HL-60 (cell line): Measurements from ENCODE around the gene PASK.
A peak's percentile ranks its signal among the peaks of the same experiment; 100 is the strongest.

Source experiments
- DNase-seq, 2 experiments: peaks; one replicate each; pipeline ENCODE4 v3.0.0-alpha.2; 2010 to 2020; ENCODE audit warnings: low read depth in 1 of 2, low spot score in 1 of 2
- H3K27ac ChIP-seq: fragments of 250-450 bp; sonication (Bioruptor Pico); replicated peaks from 2 replicates; pipeline ENCODE4 v1.5.1; 2020; ENCODE audit warnings: mild to moderate bottlenecking, moderate library complexity
- H3K27me3 ChIP-seq: fragments of 250-450 bp; sonication (Bioruptor Pico); 2 replicates; pipeline ENCODE4 v1.5.1; 2021; ENCODE audit warnings: mild to moderate bottlenecking, moderate library complexity; ENCODE audit not compliant: insufficient read depth, poor library complexity, severe bottlenecking
- H3K4me3 ChIP-seq: replicated peaks from 2 replicates; pipeline ENCODE4 v1.5.1; 2011; ENCODE audit warnings: mild to moderate bottlenecking, control low read depth, low read length; ENCODE audit not compliant: insufficient read depth
- GABPA ChIP-seq: IDR thresholded peaks from 2 replicates; pipeline ENCODE4 v1.6.1; 2012; ENCODE audit warnings: low read depth
- POLR2AphosphoS5 ChIP-seq: IDR thresholded peaks from 2 replicates; pipeline ENCODE4 v1.6.1; 2012; ENCODE audit warnings: low read depth
- SPI1 ChIP-seq: IDR thresholded peaks from 2 replicates; pipeline ENCODE4 v1.6.1; 2012; ENCODE audit warnings: low read depth, mild to moderate bottlenecking, borderline replicate concordance
- TF ChIP-seq, protein P1 (sequence below): IDR thresholded peaks from 2 replicates; pipeline ENCODE4 v1.6.1; 2012; ENCODE audit warnings: low read depth; ENCODE audit not compliant: insufficient replicate concordance
- TF ChIP-seq, protein P2 (sequence below): IDR thresholded peaks from one replicate; pipeline ENCODE4 v1.5.1; 2011; ENCODE audit warnings: low read length, control low read depth, inconsistent platforms; ENCODE audit not compliant: insufficient read depth

The PASK gene

DNA sequence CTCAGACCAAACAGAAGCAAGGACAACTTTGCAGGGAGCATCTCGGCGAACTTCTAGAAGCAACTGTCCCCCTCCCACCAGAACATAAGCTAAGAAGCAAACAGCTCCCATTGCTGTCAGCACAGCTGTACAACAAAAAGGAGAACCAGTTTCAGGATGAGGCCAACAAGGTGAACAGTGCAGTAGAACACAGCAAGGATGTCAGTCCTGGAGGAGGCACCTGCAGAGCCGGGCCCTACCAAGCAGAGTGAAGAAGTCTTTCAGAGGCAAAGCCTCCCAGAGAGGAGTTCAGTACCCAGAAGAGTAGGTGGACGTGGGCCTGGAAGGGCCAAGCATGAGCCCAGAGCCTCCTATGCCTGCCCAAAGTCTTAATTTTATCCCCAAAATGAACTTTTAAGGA, 1.0 kb downstream of the PASK start:
- peak overlapping the region; percentile 93; the same call in 1 of the 2 replicates for H3K4me3 ChIP-seq
- H3K27me3 ChIP-seq, result no peaks in the 10 kb centered on the region
- no peak overlapping the region for H3K27ac ChIP-seq
- TF ChIP-seq, protein P1, sequence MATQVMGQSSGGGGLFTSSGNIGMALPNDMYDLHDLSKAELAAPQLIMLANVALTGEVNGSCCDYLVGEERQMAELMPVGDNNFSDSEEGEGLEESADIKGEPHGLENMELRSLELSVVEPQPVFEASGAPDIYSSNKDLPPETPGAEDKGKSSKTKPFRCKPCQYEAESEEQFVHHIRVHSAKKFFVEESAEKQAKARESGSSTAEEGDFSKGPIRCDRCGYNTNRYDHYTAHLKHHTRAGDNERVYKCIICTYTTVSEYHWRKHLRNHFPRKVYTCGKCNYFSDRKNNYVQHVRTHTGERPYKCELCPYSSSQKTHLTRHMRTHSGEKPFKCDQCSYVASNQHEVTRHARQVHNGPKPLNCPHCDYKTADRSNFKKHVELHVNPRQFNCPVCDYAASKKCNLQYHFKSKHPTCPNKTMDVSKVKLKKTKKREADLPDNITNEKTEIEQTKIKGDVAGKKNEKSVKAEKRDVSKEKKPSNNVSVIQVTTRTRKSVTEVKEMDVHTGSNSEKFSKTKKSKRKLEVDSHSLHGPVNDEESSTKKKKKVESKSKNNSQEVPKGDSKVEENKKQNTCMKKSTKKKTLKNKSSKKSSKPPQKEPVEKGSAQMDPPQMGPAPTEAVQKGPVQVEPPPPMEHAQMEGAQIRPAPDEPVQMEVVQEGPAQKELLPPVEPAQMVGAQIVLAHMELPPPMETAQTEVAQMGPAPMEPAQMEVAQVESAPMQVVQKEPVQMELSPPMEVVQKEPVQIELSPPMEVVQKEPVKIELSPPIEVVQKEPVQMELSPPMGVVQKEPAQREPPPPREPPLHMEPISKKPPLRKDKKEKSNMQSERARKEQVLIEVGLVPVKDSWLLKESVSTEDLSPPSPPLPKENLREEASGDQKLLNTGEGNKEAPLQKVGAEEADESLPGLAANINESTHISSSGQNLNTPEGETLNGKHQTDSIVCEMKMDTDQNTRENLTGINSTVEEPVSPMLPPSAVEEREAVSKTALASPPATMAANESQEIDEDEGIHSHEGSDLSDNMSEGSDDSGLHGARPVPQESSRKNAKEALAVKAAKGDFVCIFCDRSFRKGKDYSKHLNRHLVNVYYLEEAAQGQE, result no peak
- TF ChIP-seq GABPA (no peak), SPI1 (no peak), POLR2AphosphoS5 (no peak)
- TF ChIP-seq, protein P2, sequence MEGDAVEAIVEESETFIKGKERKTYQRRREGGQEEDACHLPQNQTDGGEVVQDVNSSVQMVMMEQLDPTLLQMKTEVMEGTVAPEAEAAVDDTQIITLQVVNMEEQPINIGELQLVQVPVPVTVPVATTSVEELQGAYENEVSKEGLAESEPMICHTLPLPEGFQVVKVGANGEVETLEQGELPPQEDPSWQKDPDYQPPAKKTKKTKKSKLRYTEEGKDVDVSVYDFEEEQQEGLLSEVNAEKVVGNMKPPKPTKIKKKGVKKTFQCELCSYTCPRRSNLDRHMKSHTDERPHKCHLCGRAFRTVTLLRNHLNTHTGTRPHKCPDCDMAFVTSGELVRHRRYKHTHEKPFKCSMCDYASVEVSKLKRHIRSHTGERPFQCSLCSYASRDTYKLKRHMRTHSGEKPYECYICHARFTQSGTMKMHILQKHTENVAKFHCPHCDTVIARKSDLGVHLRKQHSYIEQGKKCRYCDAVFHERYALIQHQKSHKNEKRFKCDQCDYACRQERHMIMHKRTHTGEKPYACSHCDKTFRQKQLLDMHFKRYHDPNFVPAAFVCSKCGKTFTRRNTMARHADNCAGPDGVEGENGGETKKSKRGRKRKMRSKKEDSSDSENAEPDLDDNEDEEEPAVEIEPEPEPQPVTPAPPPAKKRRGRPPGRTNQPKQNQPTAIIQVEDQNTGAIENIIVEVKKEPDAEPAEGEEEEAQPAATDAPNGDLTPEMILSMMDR, result no peak
- peak in 1 of 2 experiments; percentile 27 for DNase-seq

DNA sequence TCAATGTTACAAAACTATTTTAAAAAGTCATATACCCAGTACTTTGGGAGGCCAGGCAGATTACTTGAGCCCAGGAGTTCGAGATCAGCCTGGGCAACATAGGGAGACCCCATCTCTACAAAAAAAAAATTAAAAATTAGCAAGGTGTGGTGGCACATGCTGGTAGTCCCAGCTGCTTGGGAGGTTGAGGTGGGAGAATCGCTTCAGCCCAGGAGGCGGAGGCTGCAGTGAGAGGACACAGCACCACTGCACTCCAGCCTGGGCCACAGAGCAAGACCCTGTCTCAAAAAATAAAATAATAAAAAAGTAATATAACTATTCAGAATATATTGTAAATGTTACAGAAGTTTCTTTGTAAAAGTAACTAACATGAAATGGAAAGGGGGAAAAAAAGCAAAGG, 1.9 kb downstream of the PASK start:
- no peak for DNase-seq
- H3K4me3 ChIP-seq, result no peak overlapping the region
- H3K27me3 ChIP-seq, result no peaks in the 10 kb centered on the region
- TF ChIP-seq, protein P1, result no peak
- H3K27ac ChIP-seq, result no peak overlapping the region

DNA sequence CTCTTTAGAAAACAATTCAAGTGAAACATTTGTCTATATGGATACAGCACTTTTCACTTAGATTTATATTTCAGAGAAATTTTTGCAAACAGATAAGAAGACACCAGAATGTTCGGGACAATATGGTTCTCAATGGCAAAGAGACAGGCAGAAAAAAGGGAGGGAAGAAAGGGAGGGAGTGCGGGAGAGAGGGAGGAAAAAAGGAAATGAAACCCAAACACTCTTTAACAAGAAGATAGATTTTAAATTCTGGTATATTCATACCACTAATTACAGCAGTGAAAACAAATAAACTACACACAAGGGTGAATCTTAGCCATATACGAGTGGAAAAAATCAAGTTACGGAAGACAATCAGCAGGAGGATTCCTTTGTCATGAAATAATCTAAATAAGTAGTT, 3.0 kb downstream of the PASK start:
- no peak for DNase-seq
- no peak overlapping the region for H3K4me3 ChIP-seq
- no peaks in the 10 kb centered on the region for H3K27me3 ChIP-seq
- no peak overlapping the region for H3K27ac ChIP-seq
- TF ChIP-seq, protein P1, result no peak
- TF ChIP-seq SPI1 (no peak), GABPA (no peak)
- TF ChIP-seq, protein P2, result no peak

DNA sequence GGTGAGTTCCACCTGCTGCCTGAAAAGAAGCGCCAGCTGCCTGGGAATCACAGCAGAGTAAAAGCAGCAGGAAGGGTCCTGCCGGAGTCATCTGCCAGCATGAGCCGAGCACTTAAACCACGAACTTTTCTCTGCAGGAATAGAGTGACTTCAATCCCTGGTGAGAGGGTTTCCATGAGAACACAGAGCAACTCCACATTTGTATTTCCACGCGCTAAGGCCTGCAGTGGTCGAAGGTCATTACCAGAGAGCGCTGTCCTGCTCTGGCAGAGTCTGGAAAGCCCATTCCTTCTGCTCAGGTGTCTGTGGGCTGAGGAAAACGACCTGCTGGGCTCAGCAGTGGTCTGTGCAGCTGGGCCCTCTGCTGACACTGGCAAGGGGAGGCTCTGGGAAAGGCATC, 6.7 kb downstream of the PASK start:
- DNase-seq, result no peak
- TF ChIP-seq, protein P1, result no peak
- TF ChIP-seq GABPA (no peak), SPI1 (no peak), POLR2AphosphoS5 (no peak)
- TF ChIP-seq, protein P2, result no peak
- Histone ChIP-seq H3K27ac (no peak overlapping the region), H3K4me3 (no peak overlapping the region), H3K27me3 (no peaks in the 10 kb centered on the region)
